A673 (cell line): Measurements from ENCODE around the gene LRRC4. TPM values are rescaled to one million over a fixed set of nuclear protein-coding genes. Genes with fewer than 3 reads are reported as not detected.

Experiments used
- BruUV-seq: library from RNA; stranded (reverse); fragments of 400-500 nt; replicated peaks from 2 replicates; lab custom pipeline; 2021; lab: Mats Ljungman, UMichigan
- CTCF ChIA-PET: fragments of 300-600 bp; sonication (Branson Sonifier 250); formaldehyde crosslinking; loops from one replicate; lab custom pipeline; 2022; ENCODE audit warnings: antibody characterized with exemption; lab: Charles Lee
- POLR2A ChIA-PET: fragments of 300-600 bp; sonication (Branson Sonifier 250); formaldehyde crosslinking; loops from one replicate; lab custom pipeline; 2022; ENCODE audit warnings: antibody characterized with exemption; ENCODE audit not compliant: low non-redundant PET; lab: Charles Lee
- DNase-seq: peaks from one replicate; pipeline ENCODE4 v3.0.0-alpha.2; 2015; ENCODE audit warnings: low spot score
- H3K27ac ChIP-seq: fragments of 200-600 bp; sonication (generic); 2 replicates; pipeline ENCODE4 v1.5.1; 2016; ENCODE audit warnings: mixed run types, low read depth, mild to moderate bottlenecking, mixed read lengths, antibody characterized with exemption, low read length; ENCODE audit not compliant: poor library complexity, severe bottlenecking
- H3K27me3 ChIP-seq: fragments of 200-600 bp; sonication (generic); replicated peaks from 2 replicates; pipeline ENCODE4 v1.6.1; 2017; ENCODE audit warnings: mixed run types, low read depth, mild to moderate bottlenecking, mixed read lengths, antibody characterized with exemption, low read length; ENCODE audit not compliant: insufficient read depth, poor library complexity
- H3K36me3 ChIP-seq: fragments of 200-600 bp; sonication (generic); 2 replicates; pipeline ENCODE4 v1.6.1; 2016; ENCODE audit warnings: mixed run types, mild to moderate bottlenecking, mixed read lengths, antibody characterized with exemption, low read length; ENCODE audit not compliant: insufficient read depth, poor library complexity, severe bottlenecking
- H3K4me1 ChIP-seq: fragments of 200-600 bp; sonication (generic); 2 replicates; pipeline ENCODE4 v1.6.1; 2017; ENCODE audit warnings: mixed run types, mild to moderate bottlenecking, mixed read lengths, antibody characterized with exemption, low read length; ENCODE audit not compliant: insufficient read depth, poor library complexity, severe bottlenecking
- H3K4me3 ChIP-seq: fragments of 200-600 bp; sonication (generic); 2 replicates; pipeline ENCODE4 v1.5.1; 2016; ENCODE audit warnings: low read depth, mixed run types, mild to moderate bottlenecking, mixed read lengths, low read length; ENCODE audit not compliant: poor library complexity, severe bottlenecking
- H3K9me3 ChIP-seq: fragments of 200-600 bp; sonication (generic); 2 replicates; pipeline ENCODE4 v1.6.1; 2016; ENCODE audit warnings: mixed run types, low read depth, mild to moderate bottlenecking, mixed read lengths, antibody characterized with exemption, low read length; ENCODE audit not compliant: poor library complexity, severe bottlenecking
- CTCF ChIP-seq: fragments of 300-800, 200-600 bp; sonication (generic); conservative IDR thresholded peaks from 2 replicates; pipeline ENCODE4 v1.5.1; 2017; ENCODE audit warnings: low read depth, mild to moderate bottlenecking, antibody characterized with exemption, low read length, moderate library complexity, mixed read lengths
- EZH2 ChIP-seq: fragments of 200-600 bp; sonication (generic); IDR thresholded peaks from 2 replicates; pipeline ENCODE4 v1.6.1; 2017; ENCODE audit warnings: borderline replicate concordance, low read depth, mild to moderate bottlenecking, mixed read lengths, antibody characterized with exemption, low read length; ENCODE audit not compliant: poor library complexity, severe bottlenecking
- intact Hi-C: fragments of 100-400 bp; cut with micrococcal nuclease; formaldehyde crosslinking; loops from one replicate; pipeline ENCODE4 v1.10.0; 2022; ENCODE audit not compliant: unreplicated experiment
- total RNA-seq: library from RNA; stranded (reverse); gene quantifications from 2 replicates; pipeline ENCODE4 v1.2.3, GENCODE V29; 2021

LRRC4 gene
- total RNA-seq, 1 experiment from 2014 or later: 16.1 TPM

- Histone ChIP-seq H3K9me3 (no peaks in the 10 kb centered on the region), H3K27ac (no peak overlapping the region), H3K27me3 (no peaks in the 10 kb centered on the region), H3K4me3 (no peak overlapping the region), H3K36me3 (no peaks in the 10 kb centered on the region), H3K4me1 (no peaks in the 10 kb centered on the region)
- no TSS peak for BruUV-seq
- ChIA-PET POLR2A (no interaction called here), CTCF (no interaction called here)
- intact Hi-C loops: no loop called here
- TF ChIP-seq CTCF (no peak), EZH2 (no peak)
- DNase-seq: no peak
Measured at GRCh38 chr7:128042012-128042411, 10.8 kb upstream of the LRRC4 start.

- BruUV-seq: no TSS peak
- Histone ChIP-seq H3K4me3 (no peak overlapping the region), H3K9me3 (no peaks in the 10 kb centered on the region), H3K4me1 (no peaks in the 10 kb centered on the region), H3K27me3 (no peaks in the 10 kb centered on the region), H3K27ac (no peak overlapping the region), H3K36me3 (no peaks in the 10 kb centered on the region)
- DNase-seq: no peak
- CTCF ChIA-PET: no interaction called here
- intact Hi-C loops: no loop called here
- TF ChIP-seq EZH2 (no peak), CTCF (no peak)
- POLR2A ChIA-PET: no interaction called here
Measured at GRCh38 chr7:128041203-128041602, 10.0 kb upstream of the LRRC4 start.

- BruUV-seq: no TSS peak
- intact Hi-C loops: no loop called here
- no peak for DNase-seq
- no peak overlapping the region for H3K4me3 ChIP-seq
- no peaks in the 10 kb centered on the region for H3K4me1 ChIP-seq
- TF ChIP-seq EZH2: no peak
- no peak for TF ChIP-seq CTCF
- no peaks in the 10 kb centered on the region for H3K36me3 ChIP-seq
- no peak overlapping the region for H3K27ac ChIP-seq
- no peaks in the 10 kb centered on the region for H3K9me3 ChIP-seq
- H3K27me3 ChIP-seq: no peaks in the 10 kb centered on the region
- ChIA-PET CTCF (no interaction called here), POLR2A (no interaction called here)
Measured at GRCh38 chr7:128040205-128040604, 9.0 kb upstream of the LRRC4 start.
